Measurements from ENCODE around the gene ADAM33. TPM values are rescaled to one million over a fixed set of nuclear protein-coding genes. Genes with fewer than 3 reads are reported as not detected.

The ADAM33 gene
- total and polyA plus RNA-seq, 2 experiments from 2014 or later, result 2.8 to 6.0 TPM

- Histone ChIP-seq H3K4me1 (ENCODE audit: insufficient read depth) (no peaks in the 10 kb centered on the region), H4K20me1 (replicated peaks; ENCODE audit: insufficient read depth) (no peaks in the 10 kb centered on the region), H3K4me2 (peak overlapping the region; percentile 85), H3K4me3 (peak overlapping the region; percentile 62), H3F3A (replicated peaks; ENCODE audit: low read depth) (peaks cover 3% of the 10 kb centered on the region; the same call in 1 of the 2 replicates), H3K36me3 (ENCODE audit: insufficient read depth) (no peaks in the 10 kb centered on the region), H3K9me2 (ENCODE audit: insufficient read depth) (no peaks in the 10 kb centered on the region), H3K27ac (ENCODE audit: low read depth) (no peak overlapping the region), H3K79me2 (replicated peaks; ENCODE audit: insufficient read depth) (no peaks in the 10 kb centered on the region), H2AFZ (peak overlapping the region; percentile 92; the same call in 1 of the 2 replicates), H3K27me3 (ENCODE audit: insufficient read depth) (peaks cover 45% of the 10 kb centered on the region)
- Mint-ChIP-seq H3K36me3 (ENCODE audit: low read depth) (no peaks in the 10 kb centered on the region), H3K4me1 (peaks cover 30% of the 10 kb centered on the region), H3K27me3 (ENCODE audit: insufficient read depth, low read depth, poor library complexity) (peaks cover 26% of the 10 kb centered on the region), H3K9me3 (no peaks in the 10 kb centered on the region; the same call in 2 of the 3 replicates), H3K27ac (no peak overlapping the region), H3K4me3 (peak overlapping the region; percentile 64)
- TF ChIP-seq REST (IDR thresholded peaks at IDR 0.05; ENCODE audit: unreplicated experiment) (no peak), ZNF462 (CRISPR knock-in tag; IDR thresholded peaks at IDR 0.05) (no peak), EZH2phosphoT487 (IDR thresholded peaks at IDR 0.05; ENCODE audit: unreplicated experiment) (no peak), ZNF331 (CRISPR knock-in tag; IDR thresholded peaks at IDR 0.05; ENCODE audit: low read depth) (no peak), POLR2AphosphoS5 (IDR thresholded peaks at IDR 0.05; ENCODE audit: low read depth) (no peak), JUNB (IDR thresholded peaks at IDR 0.05; ENCODE audit: unreplicated experiment) (no peak), NANOG (IDR thresholded peaks at IDR 0.05; ENCODE audit: borderline replicate concordance) (no peak), ETS1 (IDR thresholded peaks at IDR 0.05) (no peak), CREB1 (CRISPR knock-in tag; IDR thresholded peaks at IDR 0.05; ENCODE audit: low read depth) (no peak), STAT1 (IDR thresholded peaks at IDR 0.05; ENCODE audit: unreplicated experiment) (no peak), CTCF (conservative IDR thresholded peaks at IDR 0.05; ENCODE audit: low read depth in 2 of 2) (peak in 1 of 2 experiments; percentile 48; a peak in 2 of 4 replicates), EZH2 (IDR thresholded peaks at IDR 0.05; ENCODE audit: low read depth, unreplicated experiment) (peak; percentile 34), ZNF114 (CRISPR knock-in tag; IDR thresholded peaks at IDR 0.05) (no peak)
- peak; percentile 59 for DNase-seq (ENCODE audit: low spot score)
- peak; percentile 58 for ATAC-seq
Observed at GRCh38 chr20:3672547-3673171, 9.2 kb downstream of the ADAM33 start.
